HepG2 (cell line): ENCODE measurements around the gene CACNA1F. TPM values are rescaled to one million over a fixed set of nuclear protein-coding genes. Genes with fewer than 3 reads are reported as not detected.
A peak's percentile ranks its signal among the peaks of the same experiment; 100 is the strongest.

Experiments
- BHLHE40 ChIP-seq: IDR thresholded peaks from 2 replicates; pipeline ENCODE4 v1.6.1; 2011; ENCODE audit warnings: low read length, improper control_type of control experiment
- CENPX ChIP-seq: sonication (generic); formaldehyde crosslinking; IDR thresholded peaks from 2 replicates; pipeline ENCODE4 v1.9.0; 2021; ENCODE audit warnings: mild to moderate bottlenecking, missing genetic modification reagents, moderate library complexity
- ESRRA ChIP-seq: sonication (generic); formaldehyde crosslinking; IDR thresholded peaks from 2 replicates; pipeline ENCODE4 v1.5.1; 2020; ENCODE audit warnings: mild to moderate bottlenecking, low read depth, missing genetic modification reagents
- FOXM1 ChIP-seq: sonication (generic); formaldehyde crosslinking; IDR thresholded peaks from 2 replicates; pipeline ENCODE4 v1.5.0; 2020; ENCODE audit warnings: missing genetic modification reagents
- HNF1A ChIP-seq, 2 experiments: sonication (generic) in 1 of 2; formaldehyde crosslinking in 1 of 2; IDR thresholded peaks; 2 replicates each; pipeline versions ENCODE4 v1.4.0 to v1.6.1; 2016 to 2020; ENCODE audit warnings: borderline replicate concordance in 1 of 2, low read depth in 1 of 2, mild to moderate bottlenecking in 1 of 2, missing genetic modification reagents in 1 of 2
- IKZF5 ChIP-seq: IDR thresholded peaks from 2 replicates; pipeline ENCODE4 v1.6.1; 2018; ENCODE audit warnings: missing genetic modification reagents, mild to moderate bottlenecking, missing compliant biosample characterization
- JUND ChIP-seq: sonication (generic); formaldehyde crosslinking; IDR thresholded peaks from 2 replicates; pipeline ENCODE4 v1.8.0; 2022; ENCODE audit warnings: mild to moderate bottlenecking, missing genetic modification reagents
- KAT8 ChIP-seq: IDR thresholded peaks from 2 replicates; pipeline ENCODE4 v1.6.1; 2016; ENCODE audit warnings: missing genetic modification reagents, missing compliant biosample characterization
- KLF15 ChIP-seq: sonication (generic); formaldehyde crosslinking; IDR thresholded peaks from 2 replicates; pipeline ENCODE4 v1.8.1; 2023; ENCODE audit warnings: borderline replicate concordance, mild to moderate bottlenecking, inconsistent platforms, missing genetic modification reagents, mixed read lengths
- MAX ChIP-seq: IDR thresholded peaks from 2 replicates; pipeline ENCODE4 v1.6.1; 2012; ENCODE audit warnings: inconsistent platforms
- NR2C2 ChIP-seq: sonication (generic); formaldehyde crosslinking; IDR thresholded peaks from 2 replicates; pipeline ENCODE4 v1.4.0; 2020; ENCODE audit warnings: missing genetic modification reagents, mild to moderate bottlenecking, moderate library complexity, borderline replicate concordance
- PRDM10 ChIP-seq: sonication (generic); formaldehyde crosslinking; IDR thresholded peaks from 2 replicates; pipeline ENCODE4 v1.4.0; 2020; ENCODE audit warnings: low read depth, missing genetic modification reagents
- ZBTB38 ChIP-seq: sonication (generic); formaldehyde crosslinking; IDR thresholded peaks from 2 replicates; pipeline ENCODE4 v1.5.1; 2020; ENCODE audit warnings: mild to moderate bottlenecking, missing genetic modification reagents
- ZMYM4 ChIP-seq: sonication (generic); formaldehyde crosslinking; IDR thresholded peaks from 2 replicates; pipeline ENCODE4 v1.8.1; 2023; ENCODE audit warnings: mild to moderate bottlenecking, missing genetic modification reagents
- ZNF235 ChIP-seq: sonication (generic); formaldehyde crosslinking; IDR thresholded peaks from 2 replicates; pipeline ENCODE4 v1.8.1; 2023; ENCODE audit warnings: mild to moderate bottlenecking, missing genetic modification reagents, borderline replicate concordance
- ZNF274 ChIP-seq: sonication (generic); formaldehyde crosslinking; IDR thresholded peaks from 2 replicates; pipeline ENCODE4 v1.5.1; 2020; ENCODE audit warnings: mild to moderate bottlenecking, missing genetic modification reagents
- ZNF33A ChIP-seq: sonication (generic); formaldehyde crosslinking; IDR thresholded peaks from 2 replicates; pipeline ENCODE4 v1.5.1; 2020; ENCODE audit warnings: missing genetic modification reagents, mild to moderate bottlenecking, moderate library complexity, borderline replicate concordance
- ZNF446 ChIP-seq: sonication (generic); formaldehyde crosslinking; IDR thresholded peaks from 2 replicates; pipeline ENCODE4 v1.5.0; 2020; ENCODE audit warnings: mild to moderate bottlenecking, missing genetic modification reagents
- ZNF597 ChIP-seq: sonication (generic); formaldehyde crosslinking; IDR thresholded peaks from 2 replicates; pipeline ENCODE4 v1.5.0; 2020; ENCODE audit warnings: missing genetic modification reagents
- polyA plus RNA-seq, 8 experiments: library from polyadenylated mRNA; depleted of rRNA in 3 of 8; stranded (reverse) in 7 of 8; unstranded in 1 of 8; fragments of >200 nt; fragmentation: Illumina TruSeq in 4 of 8; extraction: Trizol in 4 of 8; gene quantifications; 2 replicates each; pipeline versions ENCODE4 v1.2.1 to v1.2.3, GENCODE V29; 2011 to 2016; ENCODE audit warnings: low read depth in 4 of 8, missing spikeins in 1 of 8, mixed read lengths in 1 of 8; ENCODE audit not compliant: insufficient read depth in 1 of 8
- total RNA-seq, 5 experiments: library from RNA; depleted of rRNA; stranded (reverse); fragments of >200 nt; fragmentation: Illumina TruSeq; extraction: Trizol; gene quantifications; 2 replicates each; pipeline ENCODE4 v1.2.3, GENCODE V29; 2016; ENCODE audit warnings: low read depth in 1 of 5

The CACNA1F gene
- total and polyA plus RNA-seq, 2 of the 13 experiments (the other 11 are each of a cell fraction or from before 2014, with no cell fraction given), result 0.03 TPM; not detected in 1

GRCh38 chrX:49190821-49191573 lies 42.1 kb downstream of the CACNA1F start (continued):
- TF ChIP-seq KLF15 (CRISPR knock-in tag) (no peak), IKZF5 (0 out of 2 replicates have a peak, but pooled peaks have one; percentile 39), KAT8 (CRISPR knock-in tag) (peak; percentile 52), ZBTB38 (CRISPR knock-in tag) (no peak), MAX (no peak), NR2C2 (CRISPR knock-in tag) (peak; percentile 53), ZNF33A (no peak), ZNF274 (CRISPR knock-in tag) (no peak), ZNF597 (CRISPR knock-in tag) (no peak), ZNF235 (CRISPR knock-in tag) (no peak), ZMYM4 (peak; percentile 65), JUND (CRISPR knock-in tag) (no peak), FOXM1 (CRISPR knock-in tag) (no peak), HNF1A (IDR thresholded peaks at IDR 0.05; ENCODE audit: low read depth) (no peak), HNF1A (CRISPR knock-in tag; IDR thresholded peaks at IDR 0.05; ENCODE audit: borderline replicate concordance) (no peak), ZNF446 (no peak), ESRRA (CRISPR knock-in tag) (no peak), BHLHE40 (no peak), CENPX (CRISPR knock-in tag) (no peak), PRDM10 (CRISPR knock-in tag) (no peak)
